GM21367 (cell line): ENCODE results near the gene CHST14.

ENCODE experiments used
- ATAC-seq: cut with Tn5 transposase; IDR thresholded peaks from one replicate; pipeline ENCODE4 v1.9.1; 2021; ENCODE audit not compliant: unreplicated experiment

CHST14 gene, protein sequence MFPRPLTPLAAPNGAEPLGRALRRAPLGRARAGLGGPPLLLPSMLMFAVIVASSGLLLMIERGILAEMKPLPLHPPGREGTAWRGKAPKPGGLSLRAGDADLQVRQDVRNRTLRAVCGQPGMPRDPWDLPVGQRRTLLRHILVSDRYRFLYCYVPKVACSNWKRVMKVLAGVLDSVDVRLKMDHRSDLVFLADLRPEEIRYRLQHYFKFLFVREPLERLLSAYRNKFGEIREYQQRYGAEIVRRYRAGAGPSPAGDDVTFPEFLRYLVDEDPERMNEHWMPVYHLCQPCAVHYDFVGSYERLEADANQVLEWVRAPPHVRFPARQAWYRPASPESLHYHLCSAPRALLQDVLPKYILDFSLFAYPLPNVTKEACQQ

GRCh38 chr15:40470423-40471104 lies at the start of gene CHST14:
TSS of gene CHST14 (plus strand) at chr15:40470984. CDS start at chr15:40471214, 230 bp downstream.
- ATAC-seq: no peak

DNA sequence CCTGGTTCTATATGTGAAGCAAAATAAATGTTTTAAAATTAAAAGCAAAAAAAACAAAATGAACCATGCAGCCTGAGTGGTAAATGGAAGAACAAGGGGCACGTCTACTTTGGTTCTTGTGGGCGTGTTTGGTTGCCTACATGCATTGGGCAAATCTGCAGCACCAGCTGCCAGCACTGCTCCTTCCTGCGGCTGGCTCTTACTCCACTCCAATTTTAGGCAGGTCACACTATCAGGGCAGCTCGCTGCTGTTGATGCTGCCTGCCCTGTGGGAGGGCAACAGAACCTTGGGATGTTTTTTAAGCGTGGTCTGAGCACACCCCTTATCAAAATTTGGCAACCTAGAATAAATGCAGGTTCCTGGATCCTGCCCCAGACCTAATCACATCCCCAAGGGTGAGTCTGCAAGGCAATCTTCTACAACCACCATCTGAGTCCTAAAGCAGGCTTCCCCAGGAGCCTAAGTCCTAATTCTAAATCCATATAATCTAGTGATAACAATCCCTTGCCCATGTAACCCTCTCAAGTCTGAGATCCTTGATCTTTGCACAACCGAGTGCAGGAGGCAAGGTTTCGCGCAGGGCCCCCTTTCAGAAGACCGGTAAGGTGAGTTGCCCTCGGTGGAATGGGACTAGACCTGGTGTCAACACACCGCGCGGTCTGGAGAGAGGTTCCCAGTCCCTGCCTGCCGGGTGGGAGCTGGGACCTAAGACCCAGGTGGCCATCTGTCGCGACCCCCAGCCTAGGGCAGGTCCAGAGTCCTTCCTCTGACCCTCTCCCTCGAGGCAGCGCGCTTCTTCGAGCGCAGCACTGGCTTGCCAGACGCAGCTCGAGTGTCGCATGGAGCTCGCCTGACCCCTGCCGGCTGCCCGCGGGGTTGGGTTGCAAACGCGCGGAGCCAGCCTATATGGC lies 49.3 kb upstream of the CHST14 start:
- no peak for ATAC-seq

DNA sequence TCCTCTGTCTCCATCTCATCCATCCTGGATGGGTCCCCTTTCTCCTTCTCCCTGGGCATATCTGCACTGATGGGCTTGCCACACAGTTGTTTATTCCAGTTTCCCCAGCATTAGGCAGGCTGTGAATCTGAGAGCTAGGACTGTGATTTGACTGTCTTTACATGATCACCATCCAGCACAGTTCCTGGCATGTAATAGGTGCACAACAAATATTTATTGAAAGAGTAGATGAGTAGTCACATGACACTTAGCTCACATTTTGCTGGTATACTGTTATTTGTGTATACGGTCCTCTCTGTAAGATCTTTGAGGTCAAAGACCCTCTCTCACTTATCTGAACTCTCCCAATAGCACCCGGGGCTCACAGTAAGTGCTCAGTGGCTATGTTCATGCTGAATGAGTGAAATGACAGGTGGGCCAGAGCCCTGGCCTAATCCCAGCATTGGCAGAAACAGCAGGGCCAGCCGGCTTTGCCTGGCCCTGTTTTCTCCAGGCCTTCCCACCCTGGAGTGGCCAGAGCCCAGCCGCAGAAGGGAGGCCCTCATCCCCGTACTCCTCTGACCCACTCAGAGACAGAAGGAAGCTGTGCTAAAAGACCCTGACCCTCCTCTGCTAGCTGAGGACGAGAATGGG lies 46.2 kb upstream of the CHST14 start:
- no peak for ATAC-seq

GRCh38 chr15:40425681-40426080 lies 45.1 kb upstream of the CHST14 start:
- ATAC-seq: no peak

- no peak for ATAC-seq
These were observed 43.6 kb upstream of the CHST14 start for GRCh38 chr15:40427188-40427587.

GRCh38 chr15:40428185-40428584 lies 42.6 kb upstream of the CHST14 start:
- no peak for ATAC-seq

GRCh38 chr15:40429068-40429710 lies 41.6 kb upstream of the CHST14 start:
- no peak for ATAC-seq

GRCh38 chr15:40430271-40430805 lies 40.4 kb upstream of the CHST14 start:
- ATAC-seq: no peak

DNA sequence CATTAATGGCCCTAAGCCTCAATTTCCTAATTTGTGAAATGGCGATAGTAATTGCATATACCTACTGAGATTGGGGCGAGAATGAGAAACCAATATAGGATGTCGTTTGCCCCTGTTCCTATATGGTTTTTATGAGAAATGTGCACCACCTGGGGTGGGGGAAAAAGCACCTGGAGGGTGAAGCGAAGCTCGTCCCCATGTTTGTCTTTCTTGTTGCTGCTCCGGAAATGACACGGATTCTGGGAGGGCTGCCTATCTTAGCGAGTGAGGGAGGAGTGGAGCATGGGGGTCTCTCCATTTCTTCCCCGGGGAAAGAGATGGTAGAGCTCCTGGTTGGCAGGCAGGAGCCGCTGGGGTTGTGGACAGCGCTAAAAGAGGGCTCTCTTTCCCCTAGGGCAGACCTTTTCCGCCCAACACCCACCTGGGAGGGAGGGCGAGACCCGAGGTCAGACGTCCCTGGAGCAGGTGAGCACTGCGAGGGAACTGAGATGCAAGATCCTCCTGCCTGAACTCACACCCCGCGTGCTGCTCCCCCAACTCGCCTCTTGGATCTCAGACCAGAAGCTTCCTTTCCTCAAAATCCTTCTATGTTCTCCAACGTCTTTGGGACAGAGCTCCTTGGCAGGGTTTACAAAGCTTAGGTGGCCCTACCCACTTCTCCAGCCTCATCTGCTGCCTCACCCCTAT lies 35.6 kb upstream of the CHST14 start:
- ATAC-seq: no peak

GRCh38 chr15:40435710-40436089 lies 35.1 kb upstream of the CHST14 start:
- ATAC-seq: no peak

- no peak for ATAC-seq
These were observed 34.5 kb upstream of the CHST14 start for GRCh38 chr15:40436116-40436891.

DNA sequence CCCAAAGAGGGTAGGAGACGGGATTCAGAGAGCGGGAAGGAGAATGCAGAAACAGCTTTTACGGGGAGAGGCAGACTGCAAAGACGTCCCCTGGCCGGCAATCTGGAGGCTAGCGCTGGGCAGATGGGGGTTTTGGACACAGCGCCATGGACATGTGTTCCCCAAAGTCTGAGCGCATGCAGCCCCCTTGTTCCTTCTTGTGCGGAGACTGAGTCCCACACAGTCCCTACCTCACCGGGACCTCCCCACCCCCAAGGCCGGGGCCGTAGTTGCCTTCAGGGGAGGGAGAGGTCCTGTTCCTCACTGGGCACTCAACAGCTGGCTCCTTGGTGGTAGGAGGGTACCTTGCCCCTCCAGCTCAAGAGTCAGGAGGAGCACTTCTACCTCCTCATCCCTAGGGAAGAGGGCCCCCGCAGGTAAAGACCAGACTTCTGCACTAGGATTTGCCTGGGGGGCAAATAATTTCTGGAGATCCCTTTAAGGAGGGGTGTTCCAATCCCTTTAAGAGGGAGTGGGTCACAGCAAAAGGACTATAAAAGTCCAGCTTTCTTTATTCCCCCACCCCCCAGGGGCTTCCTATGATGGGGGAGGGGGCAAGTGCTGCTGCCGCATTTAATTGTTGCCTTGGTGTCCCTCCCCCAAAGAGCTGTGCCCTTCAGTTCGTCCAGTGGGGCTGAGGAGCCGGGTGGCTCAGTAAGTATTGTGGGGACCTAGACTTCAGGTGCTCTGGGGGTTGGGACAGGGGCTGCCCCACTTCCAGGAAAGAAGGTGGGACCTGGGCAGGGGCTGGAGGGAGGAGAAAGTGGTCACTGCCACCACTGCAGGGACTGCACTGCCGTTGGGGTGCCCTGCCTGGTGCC lies 33.7 kb upstream of the CHST14 start:
- no peak for ATAC-seq

GRCh38 chr15:40437752-40438687 lies 32.8 kb upstream of the CHST14 start:
- ATAC-seq: no peak

DNA sequence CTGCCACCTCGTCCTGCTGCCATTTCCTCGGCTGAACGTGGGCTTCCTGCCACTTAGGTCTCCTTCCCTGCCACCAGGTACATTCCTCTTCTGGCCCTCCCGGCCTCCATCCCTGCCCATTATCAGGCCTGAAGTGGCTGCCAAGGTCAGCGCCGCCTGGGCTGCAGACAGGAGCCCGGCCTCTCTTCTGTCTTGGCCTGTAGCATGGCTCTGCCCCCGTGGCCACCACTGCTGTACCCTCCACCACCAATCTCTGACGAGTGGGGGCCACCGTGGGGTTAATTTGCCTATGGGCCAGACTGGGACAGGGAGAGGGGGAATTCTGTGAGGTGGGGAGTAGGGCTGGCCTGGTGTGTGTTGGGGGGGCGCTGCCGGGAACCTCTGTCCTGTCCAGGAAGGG lies 32.1 kb upstream of the CHST14 start:
- no peak for ATAC-seq

DNA sequence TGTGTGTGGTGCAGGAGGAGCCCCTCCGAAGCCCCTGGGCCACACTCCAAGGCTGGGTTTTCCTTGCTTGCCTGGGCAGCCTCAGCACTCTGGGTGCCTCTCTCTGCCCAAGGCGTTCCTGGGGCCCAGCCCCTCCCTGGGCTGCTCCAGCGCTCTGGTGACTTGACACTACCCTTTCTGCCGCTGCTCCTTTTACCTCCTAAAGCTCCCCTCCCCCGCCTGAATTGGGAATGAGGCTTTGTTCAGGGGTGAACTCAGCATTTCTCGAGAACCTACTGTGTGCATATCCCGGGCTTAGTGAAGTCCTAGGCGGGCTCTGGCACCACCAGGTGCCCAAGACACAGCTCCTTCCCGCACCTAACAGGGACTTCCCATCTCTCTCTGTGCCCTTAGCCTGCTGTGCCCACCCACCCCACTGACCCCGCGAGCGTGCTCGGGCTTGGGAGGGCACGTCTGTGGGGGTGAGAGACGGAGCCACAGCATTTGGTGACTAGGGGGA lies 31.3 kb upstream of the CHST14 start:
- no peak for ATAC-seq

DNA sequence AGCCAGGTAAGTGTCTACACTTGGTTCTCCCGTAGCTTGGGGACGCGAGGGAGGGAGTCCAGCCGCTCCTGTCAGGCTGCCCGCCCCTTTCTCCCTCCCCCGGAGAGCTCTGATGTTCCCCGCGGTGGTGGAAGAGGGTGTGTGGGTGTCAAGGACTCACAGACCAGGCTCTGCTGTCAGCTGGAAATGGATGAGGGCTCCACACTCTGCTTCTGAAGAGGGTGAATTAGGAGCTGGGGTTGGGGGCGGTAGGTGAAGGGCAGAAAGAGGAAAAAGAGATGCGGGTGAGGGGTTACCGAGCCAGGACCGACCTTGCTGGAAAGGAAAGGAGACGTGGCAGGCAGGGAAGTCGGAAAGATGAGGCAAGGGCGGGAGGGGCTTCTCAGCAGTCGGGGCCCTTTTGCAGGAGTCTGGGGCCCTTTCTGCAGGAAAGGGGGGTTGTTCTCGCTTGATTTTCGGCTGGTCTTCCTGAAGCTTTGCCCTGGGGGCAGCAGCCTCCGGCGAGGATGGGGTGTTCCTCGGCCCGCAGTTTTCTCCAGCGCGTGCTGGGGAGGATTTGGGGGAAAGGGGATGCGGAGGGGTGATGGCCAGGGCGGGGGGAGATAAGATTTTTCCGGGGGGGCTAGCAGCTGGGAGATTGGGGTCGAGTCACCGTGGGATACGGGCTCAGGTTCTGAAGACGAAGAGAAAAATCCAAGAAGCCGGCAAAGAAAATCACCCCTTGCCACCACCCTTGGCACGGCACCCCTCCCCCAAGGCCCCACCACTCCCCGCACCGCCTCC lies 30.6 kb upstream of the CHST14 start:
- ATAC-seq: no peak
